Stimulated activated effector memory CD8-positive, alpha-beta T cell treated with anti-CD3 and anti-CD28 coated beads, Interleukin-12 subunit alpha, Interleukin-12 subunit beta, amount 100 ng/mL, for 72 hours (primary cell): ENCODE results near the gene ANAPC7.
"Not testable (repeated sequence)": the region's sequence is repeated elsewhere in the genome, so short reads cannot be mapped to it uniquely, and the experiment has no call there.

ENCODE experiments used
- ATAC-seq: fragments of 150-1000 bp; cut with Tn5 transposase; 2 replicates; pipeline ENCODE4 v1.10.0; 2021
- DNase-seq, 2 donors: peaks; one replicate each; pipeline ENCODE4 v3.0.0; 2021 to 2022; ENCODE audit warnings: low spot score in 2 of 2
- H3K27ac Mint-ChIP-seq: one replicate; pipeline ENCODE4 v1.8.0; 2022; ENCODE audit warnings: mild to moderate bottlenecking, mixed read lengths
- H3K36me3 Mint-ChIP-seq: one replicate; pipeline ENCODE4 v1.8.0; 2022; ENCODE audit warnings: mild to moderate bottlenecking, mixed read lengths
- H3K4me1 Mint-ChIP-seq: one replicate; pipeline ENCODE4 v1.8.0; 2022; ENCODE audit warnings: mixed read lengths
- H3K4me3 Mint-ChIP-seq: one replicate; pipeline ENCODE4 v1.8.0; 2022; ENCODE audit warnings: mild to moderate bottlenecking, mixed read lengths
- H3K9me3 Mint-ChIP-seq: one replicate; pipeline ENCODE4 v1.8.0; 2022; ENCODE audit warnings: mixed read lengths

The ANAPC7 gene

DNA sequence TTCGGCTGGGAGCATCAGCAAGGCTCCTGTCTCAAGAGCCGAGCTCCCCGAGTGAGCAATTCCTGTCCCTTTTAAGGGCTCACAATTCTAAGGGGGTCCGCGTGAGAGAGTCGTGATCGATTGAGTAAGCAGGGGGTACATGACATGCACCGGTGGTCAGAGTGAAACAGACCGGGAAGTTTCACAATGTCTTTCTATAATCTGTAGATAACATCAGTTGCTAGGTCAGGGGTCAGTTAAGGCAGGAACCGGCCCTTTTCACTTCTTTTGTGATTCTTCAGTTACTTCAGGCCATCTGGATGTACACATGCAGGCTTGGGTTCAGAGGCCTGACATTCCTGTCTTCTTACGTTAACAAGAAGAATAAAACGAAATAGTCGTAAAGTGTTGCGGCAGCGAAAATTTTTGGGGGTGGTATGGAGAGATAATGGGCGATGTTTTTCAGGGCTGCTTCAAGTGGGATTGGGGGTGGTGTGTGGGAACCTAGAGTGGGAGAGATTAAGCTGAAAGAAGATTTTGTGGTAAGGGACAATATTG, 1.7 kb upstream of the ANAPC7 start:
- not testable (repeated sequence) for DNase-seq, H3K4me3 Mint-ChIP-seq, H3K27ac Mint-ChIP-seq, ATAC-seq, H3K9me3 Mint-ChIP-seq
- peaks cover 32% of the 10 kb centered on the region for H3K36me3 Mint-ChIP-seq
- H3K4me1 Mint-ChIP-seq = peaks cover 16% of the 10 kb centered on the region

DNA sequence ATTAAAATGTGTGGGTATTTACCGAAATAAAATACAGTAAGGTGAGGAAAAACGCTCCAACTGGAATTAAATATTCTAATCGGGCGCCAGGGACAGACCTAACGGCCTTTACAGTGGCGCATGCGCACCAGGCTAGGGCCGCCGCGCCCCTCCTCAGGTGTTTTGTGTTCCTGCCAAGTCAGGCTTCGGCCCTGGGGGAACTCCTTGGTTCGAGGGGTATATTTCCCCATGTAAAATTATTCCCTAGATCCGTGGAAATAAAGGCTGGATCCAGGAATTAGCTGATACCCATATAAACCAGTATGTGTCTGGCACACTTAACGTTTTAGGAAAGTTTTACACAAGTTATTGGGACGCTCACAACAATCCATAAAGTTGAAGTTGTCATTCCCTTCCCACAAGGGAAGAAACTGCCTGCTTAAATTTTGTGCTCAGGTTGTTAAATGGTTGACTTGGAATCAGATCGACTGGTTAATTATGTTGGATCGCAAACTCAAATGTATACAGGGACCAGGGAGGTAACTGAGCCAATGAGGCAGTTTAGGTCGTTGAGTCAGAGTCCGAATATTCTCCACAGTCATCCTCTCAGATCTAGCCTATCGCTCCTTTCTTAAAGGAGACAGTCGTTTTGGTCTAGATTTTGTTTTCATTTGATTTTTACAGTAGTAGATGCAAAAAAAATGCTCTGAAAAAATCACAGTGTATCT, 621 bp upstream of the ANAPC7 start:
- Mint-ChIP-seq H3K27ac (no peak overlapping the region), H3K9me3 (no peaks in the 10 kb centered on the region), H3K4me1 (peaks cover 16% of the 10 kb centered on the region), H3K4me3 (no peak overlapping the region), H3K36me3 (peaks cover 43% of the 10 kb centered on the region)
- DNase-seq (peak; percentile 64 to 83), ATAC-seq (peak; percentile 74)

DNA sequence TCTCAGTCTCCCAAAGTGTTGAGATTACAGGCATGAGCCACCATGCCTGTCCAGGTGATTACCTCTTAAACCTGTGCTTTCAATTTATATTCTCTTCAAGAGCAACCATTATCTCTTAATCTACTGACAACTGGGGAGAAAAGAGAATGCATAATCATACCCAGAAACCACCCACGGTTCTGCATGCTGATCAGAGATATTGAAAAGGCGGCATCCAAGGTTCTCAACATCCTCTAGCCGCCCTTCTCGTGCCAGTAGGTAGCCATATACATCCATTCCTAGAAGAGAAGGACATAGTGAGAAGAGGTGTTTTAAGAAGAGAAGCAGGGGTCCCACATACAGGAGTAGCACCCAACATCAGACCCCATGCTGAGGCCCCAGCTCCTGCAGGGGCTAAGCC, 20.8 kb downstream of the ANAPC7 start:
- peaks cover 17% of the 10 kb centered on the region for H3K4me1 Mint-ChIP-seq
- H3K36me3 Mint-ChIP-seq = peaks cover 100% of the 10 kb centered on the region
- ATAC-seq (no peak), DNase-seq (no peak)
- no peaks in the 10 kb centered on the region for H3K9me3 Mint-ChIP-seq
- H3K27ac Mint-ChIP-seq = peak overlapping the region; percentile 14
- H3K4me3 Mint-ChIP-seq = no peak overlapping the region

GRCh38 chr12:110379631-110380030, 23.9 kb downstream of the ANAPC7 start:
- DNase-seq (no peak), ATAC-seq (no peak)
- Mint-ChIP-seq H3K4me1 (peaks cover 3% of the 10 kb centered on the region), H3K36me3 (peaks cover 100% of the 10 kb centered on the region), H3K27ac (peak overlapping the region; percentile 26), H3K4me3 (no peak overlapping the region), H3K9me3 (no peaks in the 10 kb centered on the region)

DNA sequence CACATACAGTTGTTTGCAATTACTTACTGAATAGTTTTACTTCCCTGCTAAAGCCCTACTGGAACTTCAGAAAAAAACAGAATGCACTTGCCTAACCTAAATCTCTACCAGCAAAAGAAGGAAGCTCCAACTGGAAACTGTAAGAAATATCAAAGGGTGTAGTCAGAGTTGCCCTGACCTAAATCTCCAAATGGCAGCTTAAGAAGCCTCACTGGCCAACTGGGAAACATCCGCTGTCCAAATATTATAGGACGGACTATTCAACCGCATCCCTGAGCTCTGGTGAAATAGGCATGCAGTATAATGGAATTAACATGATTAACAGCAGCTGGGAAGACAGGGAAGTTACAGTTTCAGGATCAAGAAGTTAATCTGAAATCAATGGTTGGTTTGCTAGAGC, 24.3 kb downstream of the ANAPC7 start:
- no peaks in the 10 kb centered on the region for H3K9me3 Mint-ChIP-seq
- H3K4me3 Mint-ChIP-seq = no peak overlapping the region
- peak overlapping the region; percentile 26 for H3K27ac Mint-ChIP-seq
- no peaks in the 10 kb centered on the region for H3K4me1 Mint-ChIP-seq
- ATAC-seq (no peak), DNase-seq (no peak)
- H3K36me3 Mint-ChIP-seq = peaks cover 100% of the 10 kb centered on the region

GRCh38 chr12:110378131-110378790, 25.2 kb downstream of the ANAPC7 start:
- Mint-ChIP-seq H3K36me3 (peaks cover 100% of the 10 kb centered on the region), H3K27ac (peak overlapping the region; percentile 3)
- H3K4me1 Mint-ChIP-seq, H3K4me3 Mint-ChIP-seq, H3K9me3 Mint-ChIP-seq, DNase-seq, ATAC-seq: not testable (repeated sequence)

DNA sequence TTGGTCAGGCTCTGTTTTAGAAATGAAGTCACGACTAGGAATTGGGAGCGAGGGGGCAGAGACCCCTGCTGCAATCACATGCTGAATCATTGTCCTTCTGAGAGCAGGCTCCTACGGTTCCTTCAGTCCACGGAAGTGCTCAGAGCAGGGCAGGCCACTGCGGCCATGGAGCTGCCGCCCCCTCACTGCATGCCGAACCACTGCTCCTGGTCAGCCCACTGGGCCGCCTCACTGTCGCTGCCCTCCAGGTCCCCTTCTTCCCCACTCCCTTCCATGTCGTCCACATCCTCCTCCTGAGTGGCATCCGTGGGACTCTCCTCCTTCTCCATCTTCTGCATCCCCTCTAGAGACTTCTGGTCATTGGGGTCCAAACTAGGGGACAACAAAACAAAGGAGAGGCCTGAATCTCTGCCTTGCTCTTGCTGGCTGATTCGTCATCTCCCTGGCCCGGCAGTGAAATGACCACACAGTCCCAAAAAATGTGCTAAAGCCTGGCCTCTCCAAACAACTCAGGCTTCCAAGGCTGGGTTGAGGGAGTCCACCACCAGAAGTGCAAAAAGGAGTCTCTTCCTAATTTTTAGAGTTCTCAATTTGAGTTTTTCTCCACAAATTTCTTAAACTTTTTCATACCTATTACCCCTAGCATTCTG, 29.4 kb downstream of the ANAPC7 start:
- H3K36me3 Mint-ChIP-seq = peaks cover 79% of the 10 kb centered on the region
- H3K4me1 Mint-ChIP-seq = peaks cover 7% of the 10 kb centered on the region
- no peak overlapping the region for H3K4me3 Mint-ChIP-seq
- H3K27ac Mint-ChIP-seq = peak overlapping the region; percentile 27
- no peak for ATAC-seq
- no peaks in the 10 kb centered on the region for H3K9me3 Mint-ChIP-seq
- no peak for DNase-seq

DNA sequence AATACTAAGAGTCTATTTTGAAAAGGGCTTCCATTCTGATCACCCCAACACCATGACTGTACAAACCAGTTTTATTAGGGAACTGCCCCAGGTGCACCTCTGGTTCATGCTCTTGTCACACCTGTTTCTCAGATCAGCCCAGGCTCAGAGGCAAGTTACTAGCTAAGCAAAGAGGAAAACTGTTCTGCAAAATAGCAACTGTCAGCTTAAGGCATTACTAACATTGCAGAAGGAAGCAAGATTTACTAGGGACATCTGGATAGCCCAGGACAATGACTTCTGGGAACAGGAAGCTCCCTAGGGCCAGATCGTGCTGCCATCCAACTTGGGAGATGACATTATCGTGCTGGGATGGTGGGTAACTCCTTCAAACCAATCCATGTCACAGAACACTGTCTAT, 30.1 kb downstream of the ANAPC7 start:
- DNase-seq (no peak), ATAC-seq (no peak)
- Mint-ChIP-seq H3K36me3 (peaks cover 72% of the 10 kb centered on the region), H3K9me3 (no peaks in the 10 kb centered on the region), H3K4me1 (peaks cover 7% of the 10 kb centered on the region), H3K27ac (peak overlapping the region; percentile 27), H3K4me3 (no peak overlapping the region)

DNA sequence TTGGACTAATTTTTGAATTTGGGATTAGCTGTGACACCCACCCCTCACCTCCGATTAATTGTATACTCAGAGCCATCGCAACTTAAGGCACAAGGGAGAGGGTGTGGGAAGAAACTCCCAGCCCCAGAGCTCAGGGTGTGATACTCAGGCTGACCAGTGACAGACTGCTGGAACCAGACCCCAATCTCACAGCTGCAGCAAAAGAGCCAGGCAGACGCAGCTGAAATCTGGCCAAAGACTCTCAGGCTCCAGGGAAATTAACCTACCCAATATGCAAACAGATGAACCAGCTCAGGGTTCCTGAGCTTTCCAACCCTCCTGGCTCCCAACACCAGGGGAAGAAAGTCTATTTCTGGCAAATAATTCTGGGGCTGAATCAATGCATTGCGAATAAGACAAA, 30.5 kb downstream of the ANAPC7 start:
- peaks cover 68% of the 10 kb centered on the region for H3K36me3 Mint-ChIP-seq
- peaks cover 7% of the 10 kb centered on the region for H3K4me1 Mint-ChIP-seq
- no peak for ATAC-seq
- H3K27ac Mint-ChIP-seq = peak overlapping the region; percentile 27
- no peak for DNase-seq
- H3K9me3 Mint-ChIP-seq = no peaks in the 10 kb centered on the region
- no peak overlapping the region for H3K4me3 Mint-ChIP-seq

DNA sequence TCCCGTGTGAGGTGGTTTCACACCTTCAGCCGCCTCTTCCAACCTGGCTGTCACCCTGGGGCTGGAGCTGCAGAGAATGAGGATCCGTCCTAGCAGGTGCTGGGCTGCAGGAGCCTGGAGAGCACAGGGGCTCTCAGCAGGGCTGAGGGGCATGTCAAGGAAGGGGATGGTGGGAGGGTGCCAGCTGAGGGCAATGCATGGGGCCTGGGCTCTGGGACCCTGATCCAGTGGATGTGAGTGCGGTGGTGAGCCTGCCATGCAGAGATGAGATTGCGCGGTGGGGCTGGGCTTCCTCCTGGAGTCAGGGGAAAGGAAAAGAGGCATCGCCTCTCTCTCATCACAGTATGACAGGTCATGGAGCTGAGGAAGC, 31.5 kb downstream of the ANAPC7 start:
- no peak for ATAC-seq
- H3K4me3 Mint-ChIP-seq = no peak overlapping the region
- no peaks in the 10 kb centered on the region for H3K9me3 Mint-ChIP-seq
- H3K36me3 Mint-ChIP-seq = peaks cover 59% of the 10 kb centered on the region
- no peak for DNase-seq
- peak overlapping the region; percentile 27 for H3K27ac Mint-ChIP-seq
- peaks cover 7% of the 10 kb centered on the region for H3K4me1 Mint-ChIP-seq

DNA sequence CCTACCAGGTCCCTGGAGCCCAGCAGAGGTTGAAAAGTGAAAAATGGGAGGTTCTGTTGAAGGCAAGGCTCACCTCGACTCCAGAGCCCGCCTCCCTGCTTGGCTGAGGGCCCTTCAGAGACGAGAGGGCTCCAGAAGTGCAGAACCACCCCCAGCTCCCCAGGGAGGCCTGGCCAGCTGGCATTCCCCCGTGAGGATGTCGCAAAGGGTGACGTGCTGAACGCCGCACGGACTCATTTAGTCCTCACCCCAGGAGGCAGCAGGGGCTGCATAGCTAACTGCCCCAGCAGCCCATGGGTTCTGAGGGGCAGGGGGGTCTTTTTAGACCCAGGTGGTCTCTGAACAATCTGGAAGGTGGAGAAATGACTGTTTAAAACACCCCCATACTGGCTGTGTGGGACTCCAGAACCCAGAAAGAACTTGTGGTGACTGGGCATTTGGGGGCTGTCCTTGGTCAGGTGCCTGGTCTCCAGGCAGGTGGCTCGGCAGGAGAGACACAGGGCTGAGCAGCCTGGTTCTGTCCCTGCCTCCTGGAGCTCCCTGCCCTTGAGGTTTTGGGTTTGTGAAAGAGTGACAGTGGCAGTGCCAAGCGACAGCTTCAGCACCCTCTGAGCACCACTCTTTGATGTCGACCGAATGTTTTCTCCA, 32.0 kb downstream of the ANAPC7 start:
- peak overlapping the region; percentile 27 for H3K27ac Mint-ChIP-seq
- H3K9me3 Mint-ChIP-seq = no peaks in the 10 kb centered on the region
- ATAC-seq (peak; percentile 58), DNase-seq (no peak)
- H3K4me3 Mint-ChIP-seq = no peak overlapping the region
- H3K36me3 Mint-ChIP-seq = peaks cover 53% of the 10 kb centered on the region
- peaks cover 7% of the 10 kb centered on the region for H3K4me1 Mint-ChIP-seq

- ATAC-seq = no peak
- Mint-ChIP-seq H3K9me3 (no peaks in the 10 kb centered on the region), H3K4me3 (no peak overlapping the region), H3K27ac (no peak overlapping the region), H3K4me1 (peaks cover 7% of the 10 kb centered on the region), H3K36me3 (peaks cover 46% of the 10 kb centered on the region)
- DNase-seq = no peak
Measured at GRCh38 chr12:110370732-110371231, 32.7 kb downstream of the ANAPC7 start.

DNA sequence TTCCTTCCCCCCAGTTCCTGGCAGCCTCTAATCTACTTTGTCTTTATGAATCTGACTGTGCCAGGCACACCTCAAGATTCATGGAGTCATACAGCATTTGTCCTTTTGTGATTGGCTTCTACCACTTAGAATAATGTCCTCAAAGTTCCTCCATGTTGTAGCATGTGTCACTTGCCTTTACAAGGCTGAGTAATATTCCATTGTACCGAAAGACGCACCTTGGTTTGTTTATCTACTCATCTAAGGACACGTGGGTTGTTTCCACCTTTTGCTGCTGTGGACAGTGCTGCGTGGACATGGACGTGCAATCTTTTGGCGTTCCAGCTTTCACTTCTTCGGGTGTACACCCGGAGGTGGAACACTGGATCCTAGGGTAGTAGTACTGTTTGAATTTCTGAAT, 33.5 kb downstream of the ANAPC7 start:
- DNase-seq (no peak), ATAC-seq (no peak)
- H3K36me3 Mint-ChIP-seq = peaks cover 38% of the 10 kb centered on the region
- no peak overlapping the region for H3K27ac Mint-ChIP-seq
- H3K4me1 Mint-ChIP-seq = peaks cover 7% of the 10 kb centered on the region
- no peaks in the 10 kb centered on the region for H3K9me3 Mint-ChIP-seq
- H3K4me3 Mint-ChIP-seq = no peak overlapping the region

GRCh38 chr12:110367181-110367864, 36.2 kb downstream of the ANAPC7 start:
- no peak for ATAC-seq
- H3K9me3 Mint-ChIP-seq = no peaks in the 10 kb centered on the region
- DNase-seq = no peak
- H3K36me3 Mint-ChIP-seq = peaks cover 11% of the 10 kb centered on the region
- H3K4me1 Mint-ChIP-seq = peaks cover 7% of the 10 kb centered on the region
- no peak overlapping the region for H3K27ac Mint-ChIP-seq
- H3K4me3 Mint-ChIP-seq = no peak overlapping the region
